ENCODE data around the gene POLR3K.

The POLR3K gene

DNA sequence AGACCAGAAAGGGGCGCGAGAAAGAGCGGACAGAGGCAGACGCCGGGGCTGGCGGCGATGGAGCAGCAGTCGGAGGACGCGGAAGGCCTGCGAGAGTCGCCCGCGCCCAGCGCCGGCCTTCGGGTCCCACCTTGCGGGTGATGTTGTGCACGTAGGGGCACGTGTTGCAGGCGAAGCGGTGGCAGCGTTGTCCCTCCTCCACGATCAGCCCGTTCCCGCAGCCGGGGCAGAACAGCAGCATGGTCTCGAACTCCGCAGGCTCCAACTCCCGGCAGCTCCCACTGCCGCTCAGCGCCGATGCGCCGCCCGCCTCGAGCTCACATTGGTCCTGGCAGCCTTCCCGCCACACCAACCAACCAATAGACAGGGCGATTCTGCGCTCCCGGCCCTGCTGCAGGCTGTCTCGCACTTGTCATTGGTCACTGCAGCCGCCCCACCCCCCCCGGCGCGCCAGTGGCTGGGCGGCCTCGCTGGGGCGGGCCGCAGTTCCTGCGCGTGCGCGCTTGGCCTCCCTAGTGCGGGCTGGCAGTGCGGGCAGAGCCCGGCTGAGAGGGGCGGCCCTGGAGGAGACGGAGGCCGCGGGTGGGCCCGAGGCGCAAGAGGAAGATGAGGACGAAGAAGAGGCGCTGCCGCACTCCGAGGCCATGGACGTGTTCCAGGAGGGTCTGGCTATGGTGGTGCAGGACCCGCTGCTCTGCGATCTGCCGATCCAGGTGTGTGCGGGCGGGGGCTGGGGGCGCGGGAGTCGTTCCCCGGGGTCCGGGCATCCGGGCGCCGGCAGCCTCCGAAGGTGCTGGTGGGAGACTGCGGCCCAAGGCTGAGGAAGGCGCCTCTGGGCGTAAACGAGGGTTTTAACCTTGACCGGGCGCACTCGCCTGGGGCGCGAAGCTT, at the start of gene POLR3K, which contains the start of gene SNRNP25:
Gene POLR3K (minus strand): TSS at position 263 of the 891 bp plus-strand sequence. CDS start 22 bp downstream, at position 241.
Gene SNRNP25 (plus strand): TSS at position 483 of the 891 bp plus-strand sequence. CDS start 189 bp downstream, at position 672.
- DNase-seq, result peak; percentile 94

DNA sequence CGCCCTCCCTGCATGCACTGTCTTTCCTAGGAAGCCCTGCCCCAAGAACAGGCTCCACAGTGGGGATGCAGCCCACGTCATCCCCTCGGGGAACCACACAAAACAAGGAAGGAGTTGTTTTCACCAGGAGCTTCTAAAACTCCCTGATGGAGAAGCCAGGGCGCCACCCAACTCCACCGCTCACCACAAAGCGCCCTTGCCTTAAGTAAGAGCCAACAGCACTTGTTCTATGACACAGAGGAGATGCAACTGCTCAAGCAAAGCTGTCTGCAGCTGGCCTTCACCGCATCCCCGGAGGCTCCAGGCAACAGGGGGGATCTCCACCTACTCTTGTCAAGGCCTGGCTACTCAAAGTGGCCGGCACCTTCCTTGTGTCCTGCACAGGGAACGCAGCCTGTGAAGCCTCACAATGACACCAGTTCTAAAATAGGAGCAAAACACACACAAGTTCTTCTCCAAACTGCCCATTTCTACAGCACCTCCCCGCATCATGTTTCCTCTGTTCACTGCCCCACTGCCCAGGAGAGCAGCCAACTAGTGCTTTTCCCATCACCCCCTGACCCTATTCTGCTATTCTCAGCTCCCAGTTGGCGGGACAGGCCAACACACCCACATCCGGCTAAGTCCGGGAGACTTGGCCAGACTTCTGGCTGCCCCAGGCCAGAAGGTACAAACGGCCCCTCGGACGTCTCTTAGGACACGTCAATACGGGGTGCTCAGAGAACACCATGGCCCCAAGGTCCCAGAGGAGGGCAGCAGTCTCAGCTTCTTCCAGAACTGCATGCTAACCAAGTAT, 48.9 kb upstream of the POLR3K start:
- DNase-seq, result no peak

DNA sequence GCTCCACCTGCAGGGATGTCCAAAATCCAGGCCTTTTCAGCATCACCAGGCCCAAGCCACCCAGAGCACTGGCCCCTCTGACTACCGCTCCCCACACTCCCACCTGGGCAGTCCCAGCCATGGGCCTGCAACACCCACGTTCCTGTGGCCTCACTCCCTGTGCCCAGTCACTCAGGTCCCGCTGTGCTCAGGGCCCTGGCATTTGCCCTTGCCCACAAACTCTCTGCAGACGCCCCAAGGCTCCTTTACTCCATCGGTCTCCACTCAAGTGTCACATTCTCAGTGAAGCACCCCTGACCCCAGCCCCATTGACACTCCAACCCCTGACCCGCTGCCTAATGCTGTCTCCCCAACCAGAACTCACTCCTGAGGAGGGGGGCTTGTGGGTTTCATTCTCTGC, 48.2 kb upstream of the POLR3K start:
- no peak for DNase-seq

DNA sequence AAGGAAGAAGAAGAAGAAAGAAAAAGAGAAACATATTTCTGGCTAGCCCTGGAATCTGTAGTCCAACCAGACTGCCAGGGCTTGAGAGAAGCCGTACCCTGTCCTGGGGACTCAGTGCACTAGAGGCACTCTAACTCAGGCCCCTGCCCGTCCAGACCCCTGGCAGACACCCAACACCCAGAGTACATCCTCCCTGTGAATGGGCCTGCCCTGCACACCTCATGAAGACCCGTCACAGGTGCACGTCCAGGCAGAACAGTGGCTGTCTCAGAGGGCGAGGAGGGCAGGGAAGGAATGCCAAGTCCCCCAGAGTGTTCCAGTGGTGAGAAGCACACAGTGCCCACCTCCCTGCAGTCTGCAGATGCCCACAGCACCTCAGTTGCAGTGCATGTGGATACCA, 47.6 kb upstream of the POLR3K start:
- no peak for DNase-seq

DNA sequence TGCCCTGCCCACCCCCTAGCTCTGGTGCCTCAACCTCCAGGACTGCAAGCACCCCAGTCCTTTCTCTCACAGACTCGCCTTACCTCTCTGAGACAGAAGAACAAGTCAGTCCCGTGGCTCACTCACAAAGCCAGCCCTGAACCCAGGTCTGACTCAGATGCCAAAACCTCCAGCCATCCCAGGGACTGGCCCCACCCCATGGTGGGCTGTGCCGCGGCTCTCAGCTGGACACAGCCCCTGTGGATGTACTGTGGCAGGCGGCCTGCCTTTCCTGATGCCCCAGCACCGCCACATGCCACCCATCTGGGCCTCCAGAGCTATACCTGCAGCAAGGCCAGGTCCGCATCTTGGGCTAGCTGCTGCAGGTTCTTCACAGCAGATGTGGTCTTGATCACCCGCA, 44.4 kb upstream of the POLR3K start:
- DNase-seq, result no peak

DNA sequence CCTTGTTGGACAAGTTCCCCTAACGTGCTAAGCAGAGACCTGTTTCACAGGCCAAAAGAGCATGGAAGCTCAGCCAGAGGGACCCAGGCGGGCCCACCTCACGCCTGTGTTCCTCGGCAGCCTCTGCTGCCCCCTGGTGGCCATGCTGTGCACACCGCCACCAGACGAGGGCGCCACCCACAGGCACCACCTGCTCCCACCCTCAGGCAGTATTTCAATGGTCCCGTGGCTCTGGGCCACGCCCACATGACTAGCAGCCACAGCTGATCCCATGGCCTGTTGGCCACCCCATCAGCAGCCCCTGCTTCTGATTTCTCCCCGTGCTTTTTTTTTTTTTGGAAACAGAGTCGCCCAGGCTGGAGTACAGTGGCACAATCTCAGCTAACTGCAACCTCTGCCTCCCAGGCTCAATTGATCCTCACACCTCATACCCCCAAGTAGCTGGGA, 43.5 kb upstream of the POLR3K start:
- peak; percentile 89 for DNase-seq

DNA sequence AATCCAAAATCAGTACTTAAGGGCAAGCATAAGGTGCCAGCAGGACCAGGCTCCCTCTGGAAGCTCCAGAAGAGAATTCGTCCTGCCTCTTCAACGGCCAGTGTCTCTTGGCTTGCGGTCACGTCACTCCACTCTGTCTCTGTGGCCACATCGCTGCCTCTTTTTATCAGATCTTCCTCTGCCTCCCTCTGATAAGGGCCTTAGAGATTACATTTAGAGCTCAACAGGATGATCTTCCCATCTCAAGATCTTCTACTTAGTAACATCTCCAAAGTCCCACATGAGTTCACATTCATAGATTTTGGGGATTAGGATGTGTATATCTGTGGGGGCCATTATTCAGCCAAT, 41.5 kb upstream of the POLR3K start:
- no peak for DNase-seq

DNA sequence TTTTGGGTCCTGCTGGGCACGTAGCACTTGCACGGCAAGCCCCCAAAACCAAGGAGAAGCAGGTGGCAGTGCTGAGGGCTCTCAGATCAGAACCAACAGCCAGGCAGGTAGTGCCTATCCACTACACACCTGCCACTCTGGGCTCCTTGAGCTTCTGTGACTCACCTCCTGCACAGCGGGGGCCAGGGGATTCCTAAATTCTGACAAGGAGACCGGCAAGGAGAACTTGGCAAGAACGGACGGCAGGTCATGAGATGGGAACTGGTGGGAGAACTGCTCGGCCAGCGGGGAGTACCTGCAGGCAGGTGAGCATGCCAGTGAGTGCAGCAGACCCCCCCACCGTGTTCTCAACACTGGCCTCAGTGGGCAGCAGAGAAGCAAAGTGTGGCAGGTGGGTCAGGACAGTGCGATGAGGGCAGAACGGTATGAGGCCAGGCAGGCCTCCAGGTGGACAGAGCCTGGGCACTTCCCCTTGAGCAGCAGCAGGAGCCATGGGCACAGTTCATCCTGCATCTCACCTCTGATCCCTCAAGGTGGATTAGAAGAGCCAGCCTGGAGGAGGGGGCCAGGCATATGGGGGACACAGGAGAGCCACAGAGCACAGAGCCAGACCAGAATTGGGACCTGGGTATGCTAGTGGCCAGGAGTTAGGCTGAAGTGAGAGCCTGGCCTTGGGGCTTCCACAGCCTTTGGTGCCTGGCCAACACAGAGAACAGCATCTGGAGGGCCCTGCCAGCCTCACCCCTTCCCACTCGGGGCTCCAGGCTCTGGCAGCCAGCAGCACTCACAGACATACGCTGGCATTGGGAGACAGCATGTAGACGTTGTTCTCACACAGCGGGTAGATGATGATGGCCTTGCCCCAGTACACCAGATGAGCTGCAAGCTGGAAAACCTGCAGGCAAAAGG, 39.3 kb upstream of the POLR3K start:
- DNase-seq, result no peak

DNA sequence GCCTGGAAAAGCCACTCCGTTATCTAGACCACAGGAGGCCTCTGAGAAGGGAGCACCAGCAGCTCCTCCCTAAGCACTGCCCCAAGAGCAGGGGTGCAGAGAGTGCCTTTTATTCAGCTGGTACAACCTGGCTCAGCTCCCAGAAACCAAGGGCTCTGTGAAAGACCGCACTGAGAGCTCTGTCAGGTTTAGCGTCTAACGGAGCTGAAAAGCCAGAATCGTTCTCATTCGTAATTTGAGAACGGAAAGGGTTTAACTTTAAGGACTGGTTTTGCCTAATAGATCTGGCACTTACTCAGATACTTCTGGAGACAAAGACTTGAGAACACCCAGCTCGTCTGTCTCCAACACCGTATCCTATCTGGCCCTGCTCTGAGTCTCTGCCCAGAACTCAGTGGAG, 38.1 kb upstream of the POLR3K start:
- no peak for DNase-seq

DNA sequence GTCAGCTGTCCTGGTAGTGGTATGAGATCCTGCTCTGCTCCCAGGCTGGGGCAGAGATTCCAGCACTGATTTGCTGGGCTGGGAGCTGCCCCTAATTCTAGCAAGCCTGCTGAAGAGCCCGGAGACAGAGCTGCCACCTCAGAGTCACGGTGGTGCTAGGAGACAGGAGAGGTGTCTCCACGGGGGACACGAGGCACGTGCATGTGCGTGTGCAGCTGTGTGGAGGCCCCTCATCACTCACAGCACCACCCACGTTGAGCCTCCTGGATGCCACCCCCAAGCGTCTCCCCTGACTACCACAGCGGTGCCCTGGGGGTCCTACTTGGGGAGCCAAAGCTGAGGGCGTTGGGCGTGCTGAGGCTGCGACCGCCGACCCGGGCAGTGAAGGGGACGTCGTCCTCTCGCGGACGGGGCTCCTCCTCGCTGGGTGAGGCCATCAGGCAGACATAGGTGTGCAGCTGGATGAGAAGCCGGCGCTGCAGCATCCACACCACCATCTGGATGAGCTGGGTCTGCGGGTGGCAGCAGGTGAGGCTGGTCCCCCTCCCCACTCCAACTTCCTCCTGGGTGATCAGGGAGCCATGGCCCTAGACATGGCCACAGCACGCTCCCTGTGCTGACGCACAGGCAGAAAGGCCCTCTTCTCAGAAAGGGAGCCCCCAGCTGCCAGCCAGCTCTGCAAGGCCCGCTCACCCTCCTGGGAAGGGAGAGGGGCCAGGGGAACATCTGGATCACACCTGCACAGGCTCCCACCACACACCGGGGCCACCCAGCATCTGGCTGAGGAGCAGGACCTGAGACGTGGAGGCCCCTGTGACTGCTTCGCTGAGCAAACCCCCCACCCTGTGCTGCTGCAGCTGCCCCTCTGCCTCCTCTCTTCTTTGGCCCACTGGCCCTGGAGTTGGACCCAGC, 36.2 kb upstream of the POLR3K start:
- no peak for DNase-seq

DNA sequence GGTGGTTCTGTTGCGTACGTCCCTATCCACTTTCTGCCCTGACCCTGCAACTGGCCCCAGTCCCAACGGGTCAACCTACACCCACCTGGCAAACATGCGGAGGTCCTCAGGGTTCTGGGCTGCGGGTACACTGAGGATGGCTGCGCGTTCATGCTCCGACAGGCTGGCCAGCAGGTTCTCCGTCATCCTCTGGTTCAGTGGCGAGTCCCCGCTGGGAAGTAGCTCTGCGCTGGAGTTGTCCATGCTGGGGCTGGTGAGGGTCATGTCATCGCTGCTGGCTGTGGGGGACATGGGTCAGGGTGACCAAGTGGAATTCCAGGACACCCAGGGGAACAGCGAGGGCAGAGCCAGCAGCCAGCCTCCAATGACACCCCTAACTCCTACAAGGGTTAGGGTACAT, 35.2 kb upstream of the POLR3K start:
- no peak for DNase-seq

DNA sequence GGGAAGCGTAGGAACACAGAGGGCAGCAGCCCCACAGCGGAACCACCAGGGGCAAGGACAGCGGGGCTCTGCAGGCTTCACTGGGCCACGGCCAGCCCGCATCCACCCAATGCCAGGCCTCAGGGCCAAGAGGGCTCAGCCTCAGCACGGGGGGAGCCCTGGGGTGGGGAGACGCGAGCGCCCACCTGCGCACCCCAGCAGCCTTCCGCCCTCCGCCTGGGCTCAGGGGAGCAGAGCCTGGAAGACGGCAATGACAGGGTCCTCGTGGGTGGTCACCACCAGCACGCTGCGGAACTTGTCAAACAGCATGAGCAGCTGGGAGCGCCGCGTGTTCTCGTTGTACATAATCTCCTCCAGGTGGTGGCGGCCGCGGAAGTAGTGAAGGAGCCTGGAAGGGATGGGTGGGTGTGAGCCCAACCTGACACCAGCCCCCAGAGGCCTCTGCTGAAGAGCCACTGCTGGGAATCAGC, 33.1 kb upstream of the POLR3K start:
- no peak for DNase-seq

DNA sequence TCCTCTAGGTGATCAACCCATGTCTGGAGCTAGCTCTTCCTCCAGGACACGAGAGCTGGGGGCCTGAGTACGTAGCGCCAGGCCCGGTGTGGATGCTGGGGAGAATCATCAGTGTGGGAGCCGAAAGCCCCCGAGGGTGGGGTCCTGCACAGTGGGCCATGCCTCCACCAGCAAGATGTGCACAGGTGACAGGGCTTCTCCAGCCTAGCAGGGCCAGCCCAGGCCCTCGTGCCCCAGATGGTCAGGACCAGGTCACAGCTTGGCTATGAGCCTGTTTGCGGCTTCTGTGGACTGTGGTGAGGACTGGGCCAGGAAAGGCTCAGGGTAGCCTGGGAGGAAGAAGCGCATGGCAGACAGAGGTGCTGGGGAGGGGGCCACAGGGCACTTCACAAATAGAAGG, 32.5 kb upstream of the POLR3K start:
- DNase-seq, result no peak

DNA sequence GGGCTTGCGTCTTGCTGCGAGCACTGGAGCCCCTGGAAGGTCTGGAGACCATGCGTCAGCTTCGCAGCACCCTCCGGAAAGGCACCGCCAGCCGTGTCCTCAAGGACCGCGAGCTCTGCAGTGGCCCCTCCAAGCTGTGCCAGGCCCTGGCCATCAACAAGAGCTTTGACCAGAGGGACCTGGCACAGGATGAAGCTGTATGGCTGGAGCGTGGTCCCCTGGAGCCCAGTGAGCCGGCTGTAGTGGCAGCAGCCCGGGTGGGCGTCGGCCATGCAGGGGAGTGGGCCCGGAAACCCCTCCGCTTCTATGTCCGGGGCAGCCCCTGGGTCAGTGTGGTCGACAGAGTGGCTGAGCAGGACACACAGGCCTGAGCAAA, 32.0 kb upstream of the POLR3K start:
- no peak for DNase-seq

DNA sequence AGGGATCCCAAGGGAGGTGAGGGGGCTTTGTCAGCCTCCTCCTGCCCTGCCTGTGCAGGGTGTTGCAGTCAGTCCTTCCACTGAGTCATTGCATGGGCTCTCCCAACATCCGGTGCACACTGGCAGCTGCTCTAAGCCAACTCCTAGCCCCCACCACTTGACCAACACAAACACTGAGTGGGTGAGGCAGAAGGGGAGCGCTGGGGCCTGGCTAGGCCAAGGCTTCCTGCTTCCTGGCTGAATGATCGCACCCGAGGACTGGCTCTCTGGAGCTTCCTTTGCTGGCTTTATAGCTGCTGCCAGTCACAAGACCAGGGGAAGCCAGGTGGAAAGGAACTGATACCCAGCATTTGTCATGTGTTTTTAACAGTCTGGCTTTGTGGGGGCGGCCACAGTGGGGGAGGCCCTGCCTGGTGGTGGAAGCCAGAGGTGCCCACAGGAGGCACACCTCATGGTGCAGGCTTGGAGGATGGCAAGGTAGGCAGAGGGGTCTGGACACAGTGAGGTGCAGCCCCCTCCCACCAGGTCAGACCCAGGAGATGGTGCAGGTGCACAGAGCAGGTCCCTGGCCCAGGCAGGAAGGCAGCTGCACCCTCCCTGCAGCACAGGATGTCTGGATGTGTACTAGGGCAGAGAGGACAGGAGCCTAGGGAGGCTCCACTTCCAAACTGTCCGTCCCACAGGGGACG, 31.5 kb upstream of the POLR3K start:
- DNase-seq, result peak; percentile 55

DNA sequence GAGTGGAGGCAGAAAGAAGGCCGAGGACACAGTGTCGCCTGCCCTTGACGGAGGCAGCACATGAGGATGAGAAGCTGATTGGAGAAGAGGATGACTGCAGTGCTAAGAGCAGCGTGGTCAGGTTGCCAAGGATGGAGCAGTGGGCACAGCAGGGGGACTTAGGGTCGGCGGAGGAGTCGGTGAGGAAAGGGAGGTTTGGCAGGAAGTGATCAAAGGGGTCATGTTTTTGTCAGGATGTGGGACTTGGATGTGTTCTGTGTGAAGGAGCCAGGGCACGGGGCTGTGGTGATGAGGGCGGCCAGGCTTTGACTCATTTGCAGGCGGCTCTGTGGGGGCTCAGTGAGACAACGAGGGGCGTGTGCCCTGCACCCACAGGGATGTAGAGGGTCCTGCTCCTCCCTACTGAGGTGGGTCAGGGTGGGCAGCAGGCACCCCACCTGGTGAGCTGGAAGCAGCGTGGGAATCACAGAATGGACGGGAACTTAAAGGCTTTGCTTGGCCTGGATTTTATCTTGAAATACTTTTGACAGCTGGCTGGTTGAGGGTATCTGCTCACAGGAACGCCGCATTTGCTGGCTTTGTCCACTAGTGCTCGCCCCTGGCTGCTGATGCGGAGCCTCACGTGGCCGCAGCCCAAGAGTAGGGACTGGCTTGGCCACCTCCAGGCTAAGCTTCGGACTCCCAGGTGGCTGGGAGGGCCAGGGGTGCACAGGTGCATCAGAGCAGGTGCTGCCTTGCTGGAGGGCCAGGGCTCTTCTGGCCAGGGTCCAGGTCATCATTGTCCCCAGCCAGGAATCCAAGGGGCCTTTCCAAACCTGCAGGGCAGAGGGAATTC, 30.6 kb upstream of the POLR3K start:
- no peak for DNase-seq

DNA sequence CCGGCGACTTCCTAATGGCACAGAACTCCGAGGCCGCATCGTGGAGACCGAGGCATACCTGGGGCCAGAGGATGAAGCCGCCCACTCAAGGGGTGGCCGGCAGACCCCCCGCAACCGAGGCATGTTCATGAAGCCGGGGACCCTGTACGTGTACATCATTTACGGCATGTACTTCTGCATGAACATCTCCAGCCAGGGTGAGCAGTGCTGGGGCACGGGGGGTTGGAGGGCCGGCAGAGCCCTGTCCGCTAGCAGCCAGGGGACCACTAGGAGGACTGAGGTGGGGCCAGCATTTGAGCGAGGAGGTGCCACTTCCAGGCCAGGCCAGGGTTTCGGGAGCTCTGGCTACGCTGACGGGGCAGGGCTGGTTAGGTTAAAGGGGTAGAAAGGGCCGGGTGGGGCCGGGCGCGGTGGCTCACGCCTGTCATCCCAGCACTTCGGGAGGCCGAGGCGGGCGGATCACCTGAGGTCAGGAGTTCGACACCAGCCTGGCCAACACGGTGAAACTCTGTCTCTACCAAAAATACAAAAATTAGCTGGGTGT, 29.7 kb upstream of the POLR3K start:
- no peak for DNase-seq

DNA sequence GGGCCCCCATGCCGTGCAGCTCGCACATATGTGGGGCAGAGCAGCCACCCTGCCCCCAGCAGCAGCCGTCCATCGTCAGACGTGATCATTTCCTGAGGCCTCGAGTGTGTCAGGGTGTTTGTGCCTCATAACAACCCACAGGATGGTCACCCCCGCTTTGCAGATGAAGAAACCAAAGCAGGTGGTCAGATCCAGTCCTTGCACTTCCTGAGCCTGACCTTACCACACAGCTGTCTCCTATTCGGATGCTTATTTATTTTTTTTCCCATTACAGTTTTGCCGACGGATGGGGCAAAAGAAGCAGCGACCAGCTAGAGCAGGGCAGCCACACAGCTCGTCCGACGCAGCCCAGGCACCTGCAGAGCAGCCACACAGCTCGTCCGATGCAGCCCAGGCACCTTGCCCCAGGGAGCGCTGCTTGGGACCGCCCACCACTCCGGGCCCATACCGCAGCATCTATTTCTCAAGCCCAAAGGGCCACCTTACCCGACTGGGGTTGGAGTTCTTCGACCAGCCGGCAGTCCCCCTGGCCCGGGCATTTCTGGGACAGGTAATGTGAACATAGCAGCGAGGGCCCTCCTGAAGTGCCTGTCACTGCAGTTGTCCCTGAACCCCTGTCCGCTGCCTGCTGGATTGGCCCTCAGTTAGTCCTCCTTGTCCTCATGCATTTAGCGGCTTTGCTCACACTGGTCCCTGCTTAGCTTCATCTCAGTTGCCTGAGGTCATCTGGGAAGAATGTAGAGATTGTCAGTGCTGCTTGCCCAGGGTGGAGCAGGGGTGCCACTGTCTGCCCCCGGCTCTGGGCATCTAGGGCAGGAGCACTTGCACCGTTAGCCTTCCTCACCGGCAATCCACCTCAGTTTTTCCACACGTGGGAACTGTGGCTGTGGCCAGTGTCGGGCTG, 26.0 kb upstream of the POLR3K start:
- DNase-seq, result no peak
